ENCODE results near the gene TRAP1.

TRAP1 gene

GRCh38 chr16:3726021-3726687 lies 8.8 kb upstream of the TRAP1 start:
- TF ChIP-seq CTCF (conservative IDR thresholded peaks at IDR 0.05; ENCODE audit: low read length): no peak
- no peak overlapping the region for H3K4me3 ChIP-seq (ENCODE audit: low read length)
- DNase-seq (ENCODE audit: low read depth): no peak

GRCh38 chr16:3725276-3725675 lies 8.0 kb upstream of the TRAP1 start:
- no peak for TF ChIP-seq CTCF (conservative IDR thresholded peaks at IDR 0.05; ENCODE audit: low read length)
- H3K4me3 ChIP-seq (ENCODE audit: low read length): no peak overlapping the region
- DNase-seq (ENCODE audit: low read depth): no peak

- no peak for TF ChIP-seq CTCF (conservative IDR thresholded peaks at IDR 0.05; ENCODE audit: low read length)
- no peak for DNase-seq (ENCODE audit: low read depth)
- no peak overlapping the region for H3K4me3 ChIP-seq (ENCODE audit: low read length)
Observed at GRCh38 chr16:3722508-3722907, 5.2 kb upstream of the TRAP1 start.

- no peak for DNase-seq (ENCODE audit: low read depth)
- no peak for TF ChIP-seq CTCF (conservative IDR thresholded peaks at IDR 0.05; ENCODE audit: low read length)
- H3K4me3 ChIP-seq (ENCODE audit: low read length): no peak overlapping the region
Observed at GRCh38 chr16:3720418-3720817, 3.1 kb upstream of the TRAP1 start.

GRCh38 chr16:3718628-3719027 lies 1.3 kb upstream of the TRAP1 start:
- no peak overlapping the region for H3K4me3 ChIP-seq (ENCODE audit: low read length)
- no peak for TF ChIP-seq CTCF (conservative IDR thresholded peaks at IDR 0.05; ENCODE audit: low read length)
- no peak for DNase-seq (ENCODE audit: low read depth)

- H3K4me3 ChIP-seq (ENCODE audit: low read length): peak overlapping the region; percentile 90
- no peak for DNase-seq (ENCODE audit: low read depth)
- TF ChIP-seq CTCF (conservative IDR thresholded peaks at IDR 0.05; ENCODE audit: low read length): no peak
Observed at GRCh38 chr16:3718019-3718391, 681 bp upstream of the TRAP1 start.

GRCh38 chr16:3716831-3717234 lies 491 bp downstream of the TRAP1 start:
- no peak for DNase-seq (ENCODE audit: low read depth)
- peak overlapping the region; percentile 90 for H3K4me3 ChIP-seq (ENCODE audit: low read length)
- TF ChIP-seq CTCF (conservative IDR thresholded peaks at IDR 0.05; ENCODE audit: low read length): no peak

Measured in AG10803 (cell line).